Right cardiac atrium (tissue), 5 donors: Measurements from ENCODE around the gene SEPTIN10. TPM values are rescaled to one million over a fixed set of nuclear protein-coding genes. Genes with fewer than 3 reads are reported as not detected.

ENCODE experiments used
- ATAC-seq, 2 donors: fragments of 200-7000 bp; cut with Tn5 transposase; one replicate each; pipeline versions ENCODE4 v1.8.0 to v1.9.1; 2020; ENCODE audit warnings: moderate library complexity in 2 of 2, mild to moderate bottlenecking in 1 of 2
- DNase-seq, 3 donors: peaks; one replicate each; pipeline ENCODE4 v3.0.0-alpha.2; 2020
- H3K27ac ChIP-seq: one replicate; pipeline ENCODE4 v1.5.1; 2013; ENCODE audit warnings: mild to moderate bottlenecking, low read length, control low read depth, moderate library complexity
- H3K27me3 ChIP-seq: one replicate; pipeline ENCODE4 v1.6.1; 2013; ENCODE audit not compliant: control insufficient read depth, insufficient read depth
- H3K4me1 ChIP-seq: one replicate; pipeline ENCODE4 v1.6.1; 2013; ENCODE audit warnings: low read length; ENCODE audit not compliant: control insufficient read depth, insufficient read depth
- H3K4me3 ChIP-seq: one replicate; pipeline ENCODE4 v1.5.1; 2013; ENCODE audit warnings: low read length, control low read depth
- H3K9me3 ChIP-seq: one replicate; pipeline ENCODE4 v1.6.1; 2013; ENCODE audit warnings: low read length; ENCODE audit not compliant: control insufficient read depth
- WGBS: extraction: QIAGEN DNeasy Blood & Tissue Kit; methylation state at CpG from one replicate; pipeline ENCODE4 v1.1.7; 2013; 5-methylcytosine and 5-hydroxymethylcytosine counted together
- intact Hi-C, 4 donors: fragments of 100-400 bp; cut with DNase I; formaldehyde crosslinking; loops; one replicate each; pipeline versions ENCODE4 v1.11.0 to v1.14.0; 2022 to 2023
- polyA plus RNA-seq: library from polyadenylated mRNA; stranded (reverse); fragments of 200-250 nt; gene quantifications from one replicate; pipeline ENCODE4 v1.2.3, GENCODE V29; 2013
- total RNA-seq, 4 donors: library from RNA; stranded (reverse); fragmentation: NEBNext Ultra II Directional; extraction: Animal tissue kit (Norgen Biotek cat#: 25700); gene quantifications; one replicate each; pipeline ENCODE4 v1.2.1, GENCODE V29; 2021
- donor health status: healthy with polysubstance abuse.
- donor health status: DM: no; HTN: yes; CAD: no.
- donor health status: DM: no; HTN: no; CAD: no.
- donor health status: DM: no; HTN: yes; CAD: no; lungs with severe emphysema.
- donor health status: DM: yes; HTN: yes; CAD: no.

SEPTIN10 gene
- total and polyA plus RNA-seq, 5 donors = 27.9 to 63.0 (median 61.4) TPM

GRCh38 chr2:109516445-109517117, 97.2 kb downstream of the SEPTIN10 start:
- 60% methylated on average over 20 of the region's 20 CpGs for WGBS
- H3K9me3 ChIP-seq = no peaks in the 10 kb centered on the region
- intact Hi-C loops = loop anchor here in 1 of 4 donors (10.0 kb wide), 1 partner anchor 592 kb away; no protein-coding TSS in a partner anchor
- peak; percentile 49 to 58 for ATAC-seq
- H3K4me3 ChIP-seq = no peak overlapping the region
- no peak overlapping the region for H3K27ac ChIP-seq
- H3K4me1 ChIP-seq = no peaks in the 10 kb centered on the region
- no peaks in the 10 kb centered on the region for H3K27me3 ChIP-seq
- peak in 2 of 3 donors; percentile 78 to 80 for DNase-seq

- DNase-seq (peak in 1 of 3 donors; percentile 46), ATAC-seq (no peak)
- Histone ChIP-seq H3K27ac (no peak overlapping the region), H3K27me3 (no peaks in the 10 kb centered on the region), H3K4me3 (no peak overlapping the region), H3K4me1 (no peaks in the 10 kb centered on the region), H3K9me3 (no peaks in the 10 kb centered on the region)
- intact Hi-C loops = loop anchor here in 2 of 4 donors (5.0 to 10.0 kb wide), 2 partner anchors 388 to 590 kb away; partner anchors contain the start of gene SH3RF3 (in 2 of the 2)
- WGBS = 95% methylated on average over 5 of the region's 5 CpGs
Measured at GRCh38 chr2:109514857-109515256, 98.9 kb downstream of the SEPTIN10 start.

GRCh38 chr2:109513749-109514588, 99.8 kb downstream of the SEPTIN10 start:
- intact Hi-C loops = loop anchor here in 2 of 4 donors (5.0 to 10.0 kb wide), 2 partner anchors 387 to 589 kb away; partner anchors contain the start of gene SH3RF3 (in 2 of the 2)
- H3K9me3 ChIP-seq = no peaks in the 10 kb centered on the region
- peak; percentile 45 to 78 (median 69) for DNase-seq
- H3K27me3 ChIP-seq = no peaks in the 10 kb centered on the region
- peak overlapping the region; percentile 10 for H3K27ac ChIP-seq
- no peaks in the 10 kb centered on the region for H3K4me1 ChIP-seq
- H3K4me3 ChIP-seq = no peak overlapping the region
- peak; percentile 23 to 65 for ATAC-seq
- 63% methylated on average over 20 of the region's 20 CpGs for WGBS

GRCh38 chr2:109513230-109513629, 100.5 kb downstream of the SEPTIN10 start:
- no peak for ATAC-seq
- intact Hi-C loops = loop anchor here in 2 of 4 donors (5.0 to 10.0 kb wide), 2 partner anchors 386 to 588 kb away; partner anchors contain the start of gene SH3RF3 (in 2 of the 2)

GRCh38 chr2:109512076-109512475, 101.7 kb downstream of the SEPTIN10 start:
- 96% methylated on average over 5 of the region's 5 CpGs for WGBS
- Histone ChIP-seq H3K27me3 (no peaks in the 10 kb centered on the region), H3K4me3 (no peak overlapping the region), H3K4me1 (no peaks in the 10 kb centered on the region), H3K9me3 (no peaks in the 10 kb centered on the region), H3K27ac (no peak overlapping the region)
- intact Hi-C loops = loop anchor here in 2 of 4 donors (5.0 to 10.0 kb wide), 2 partner anchors 385 to 587 kb away; partner anchors contain the start of gene SH3RF3 (in 2 of the 2)
- ATAC-seq (no peak), DNase-seq (no peak)

More at GRCh38 chr2:109513230-109513629, 100.5 kb downstream of the SEPTIN10 start:
- no peak overlapping the region for H3K4me3 ChIP-seq
- no peak overlapping the region for H3K27ac ChIP-seq
- no peaks in the 10 kb centered on the region for H3K4me1 ChIP-seq
- H3K9me3 ChIP-seq = no peaks in the 10 kb centered on the region
- H3K27me3 ChIP-seq = no peaks in the 10 kb centered on the region
- no peak for DNase-seq
- WGBS = 95% methylated on average over 5 of the region's 5 CpGs

GRCh38 chr2:109511168-109511567, 102.6 kb downstream of the SEPTIN10 start:
- ATAC-seq (no peak), DNase-seq (peak in 1 of 3 donors; percentile 28)
- Histone ChIP-seq H3K4me1 (no peaks in the 10 kb centered on the region), H3K27ac (no peak overlapping the region), H3K4me3 (no peak overlapping the region), H3K9me3 (no peaks in the 10 kb centered on the region), H3K27me3 (no peaks in the 10 kb centered on the region)
- WGBS = 76% methylated on average over 3 of the region's 3 CpGs
- intact Hi-C loops = loop anchor here (2.0 to 10.0 kb wide), 4 partner anchors 382 to 586 kb away; partner anchors contain the start of gene SH3RF3 (in 3 of the 4)

- ATAC-seq (peak; percentile 60 to 68), DNase-seq (peak; percentile 73 to 92 (median 86))
- Histone ChIP-seq H3K4me1 (no peaks in the 10 kb centered on the region), H3K27ac (no peak overlapping the region), H3K9me3 (no peaks in the 10 kb centered on the region), H3K4me3 (no peak overlapping the region), H3K27me3 (no peaks in the 10 kb centered on the region)
- 55% methylated on average over 19 of the region's 19 CpGs for WGBS
- intact Hi-C loops = loop anchor here (2.0 to 10.0 kb wide), 4 partner anchors 382 to 586 kb away; partner anchors contain the start of gene SH3RF3 (in 3 of the 4)
Measured at GRCh38 chr2:109510136-109511028, 103.4 kb downstream of the SEPTIN10 start.

- ATAC-seq (no peak), DNase-seq (peak in 1 of 3 donors; percentile 21)
- Histone ChIP-seq H3K4me3 (no peak overlapping the region), H3K27me3 (no peaks in the 10 kb centered on the region), H3K27ac (no peak overlapping the region), H3K4me1 (no peaks in the 10 kb centered on the region), H3K9me3 (no peaks in the 10 kb centered on the region)
- WGBS = 63% methylated on average over 8 of the region's 8 CpGs
- intact Hi-C loops = loop anchor here in 2 of 4 donors (10.0 kb wide), 2 partner anchors 84 to 244 kb away; no protein-coding TSS in a partner anchor
Measured at GRCh38 chr2:109508556-109508955, 105.2 kb downstream of the SEPTIN10 start.

GRCh38 chr2:109507828-109508227, 105.9 kb downstream of the SEPTIN10 start:
- Histone ChIP-seq H3K4me1 (no peaks in the 10 kb centered on the region), H3K27me3 (no peaks in the 10 kb centered on the region), H3K9me3 (no peaks in the 10 kb centered on the region), H3K27ac (no peak overlapping the region), H3K4me3 (no peak overlapping the region)
- DNase-seq (peak in 1 of 3 donors; percentile 32), ATAC-seq (no peak)
- 79% methylated on average over 6 of the region's 6 CpGs for WGBS
- intact Hi-C loops = loop anchor here in 2 of 4 donors (10.0 kb wide), 2 partner anchors 83 to 243 kb away; no protein-coding TSS in a partner anchor

GRCh38 chr2:109507217-109507616, 106.5 kb downstream of the SEPTIN10 start:
- no peak for ATAC-seq
- no peaks in the 10 kb centered on the region for H3K4me1 ChIP-seq
- WGBS = 73% methylated on average over 7 of the region's 7 CpGs

More at GRCh38 chr2:109507217-109507616, 106.5 kb downstream of the SEPTIN10 start:
- Histone ChIP-seq H3K4me3 (no peak overlapping the region), H3K9me3 (no peaks in the 10 kb centered on the region), H3K27me3 (no peaks in the 10 kb centered on the region), H3K27ac (no peak overlapping the region)
- DNase-seq = no peak
- intact Hi-C loops = loop anchor here in 2 of 4 donors (10.0 kb wide), 2 partner anchors 82 to 242 kb away; no protein-coding TSS in a partner anchor
